GM19351 (cell line): Measurements from ENCODE around the gene DPYD.

Experiments
- ATAC-seq: cut with Tn5 transposase; IDR thresholded peaks from one replicate; pipeline ENCODE4 v1.9.1; 2021; ENCODE audit warnings: mild to moderate bottlenecking, moderate library complexity; ENCODE audit not compliant: unreplicated experiment

Gene DPYD

DNA sequence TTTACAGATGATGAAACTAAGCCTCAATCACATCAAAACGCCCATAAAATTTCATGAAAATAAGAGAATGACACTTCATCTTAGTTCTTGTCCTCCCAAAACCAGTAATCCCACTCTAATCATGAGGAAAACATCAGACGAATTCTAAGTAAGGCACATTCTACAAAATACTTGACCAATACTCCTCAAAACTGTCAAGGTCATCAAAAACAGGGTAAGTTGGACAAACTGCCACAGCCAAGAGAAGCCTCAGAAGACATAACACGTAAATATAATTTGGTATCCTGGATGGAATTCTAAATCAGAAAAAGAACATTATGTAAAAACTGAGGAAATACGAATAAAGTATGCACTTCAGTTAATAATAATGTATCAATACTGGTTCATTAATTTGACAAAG lies 128.2 kb downstream of the DPYD start:
- ATAC-seq, result no peak

GRCh38 chr1:97791251-97791650 lies 129.6 kb downstream of the DPYD start:
- ATAC-seq, result peak; percentile 94

- no peak for ATAC-seq
Measured at GRCh38 chr1:97787231-97787630, 133.6 kb downstream of the DPYD start.

DNA sequence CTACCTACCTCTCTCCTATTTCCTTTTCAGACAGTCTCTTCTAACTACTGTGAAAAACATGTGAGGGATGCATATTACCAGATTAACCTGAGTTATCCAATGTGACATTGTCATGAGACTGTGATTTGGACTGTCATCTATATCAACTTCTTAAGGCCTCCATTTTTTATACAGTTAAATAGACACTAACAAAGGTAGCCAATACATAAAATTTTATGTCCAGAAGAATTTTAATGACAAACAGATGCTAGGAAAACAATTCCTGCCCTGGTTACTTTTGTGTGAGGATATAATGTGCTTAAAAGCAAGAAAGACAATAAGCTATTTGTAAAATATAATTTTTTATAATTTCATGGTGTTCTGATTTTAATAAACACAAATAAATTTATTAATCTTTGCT lies 136.2 kb downstream of the DPYD start:
- no peak for ATAC-seq

DNA sequence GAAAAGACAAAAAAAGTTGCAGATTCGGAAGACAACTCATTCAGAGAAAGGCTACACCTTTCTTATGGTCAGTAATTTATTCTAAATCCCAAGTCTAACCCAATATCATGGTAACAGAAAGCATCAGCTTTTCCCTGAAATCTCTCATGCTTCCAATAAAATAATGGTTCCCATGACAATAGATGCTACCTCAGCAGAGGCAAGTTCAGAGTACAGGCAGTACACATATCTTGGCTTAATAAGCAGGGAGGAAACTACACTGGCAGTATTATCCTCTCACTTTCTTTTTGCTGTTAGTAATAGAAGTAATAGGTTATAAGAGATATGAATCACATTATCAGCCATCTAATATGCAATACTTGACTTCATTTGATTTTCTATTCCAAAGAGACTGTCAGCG lies 137.1 kb downstream of the DPYD start:
- no peak for ATAC-seq

DNA sequence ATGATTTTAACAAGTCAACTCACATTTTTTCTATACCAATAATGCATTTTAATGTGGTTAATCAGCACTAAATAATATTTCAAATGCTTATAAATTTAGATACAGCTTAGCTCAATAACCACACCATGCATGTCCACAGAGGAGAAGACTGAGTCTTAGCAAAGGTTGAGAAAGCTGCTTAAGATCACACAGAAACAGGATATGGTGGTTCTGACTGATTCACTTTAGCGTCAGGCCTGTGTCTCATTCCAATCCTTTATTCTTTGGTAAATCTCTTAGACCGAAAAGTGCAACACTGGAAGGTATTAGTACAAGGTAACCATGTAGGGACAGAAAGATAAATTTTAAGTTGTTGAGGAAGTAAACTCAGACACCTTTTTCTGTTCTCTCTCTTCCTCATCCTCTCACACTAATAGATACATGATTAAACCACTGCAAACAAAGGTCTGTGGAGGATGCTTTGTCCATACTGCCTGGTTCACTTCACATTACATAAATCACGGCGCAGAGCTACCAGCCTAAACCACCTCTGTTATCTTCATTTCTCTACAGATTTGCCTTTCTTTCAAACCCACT lies 139.0 kb downstream of the DPYD start:
- no peak for ATAC-seq

- ATAC-seq, result no peak
Measured at GRCh38 chr1:97780884-97781283, 139.9 kb downstream of the DPYD start.

DNA sequence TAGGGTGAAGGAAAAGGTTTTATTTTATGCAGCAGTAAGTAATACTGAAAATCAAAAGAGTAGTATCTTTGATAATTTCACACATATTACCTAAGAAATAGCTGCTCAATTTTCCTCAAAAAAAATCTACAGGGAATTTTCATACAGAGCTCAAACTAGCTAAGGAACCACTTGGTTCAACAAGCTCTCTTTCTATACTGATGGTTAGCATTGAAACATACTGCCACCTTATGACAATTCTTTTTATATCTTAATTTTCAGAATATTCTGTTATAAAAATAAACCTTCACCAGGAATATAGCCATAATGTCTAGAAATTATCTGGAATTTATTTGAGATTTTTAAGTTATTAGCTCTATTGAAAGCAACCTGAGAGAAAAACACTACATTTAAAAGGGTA lies 142.1 kb downstream of the DPYD start:
- no peak for ATAC-seq

GRCh38 chr1:97770376-97770775 lies 150.5 kb downstream of the DPYD start:
- no peak for ATAC-seq

DNA sequence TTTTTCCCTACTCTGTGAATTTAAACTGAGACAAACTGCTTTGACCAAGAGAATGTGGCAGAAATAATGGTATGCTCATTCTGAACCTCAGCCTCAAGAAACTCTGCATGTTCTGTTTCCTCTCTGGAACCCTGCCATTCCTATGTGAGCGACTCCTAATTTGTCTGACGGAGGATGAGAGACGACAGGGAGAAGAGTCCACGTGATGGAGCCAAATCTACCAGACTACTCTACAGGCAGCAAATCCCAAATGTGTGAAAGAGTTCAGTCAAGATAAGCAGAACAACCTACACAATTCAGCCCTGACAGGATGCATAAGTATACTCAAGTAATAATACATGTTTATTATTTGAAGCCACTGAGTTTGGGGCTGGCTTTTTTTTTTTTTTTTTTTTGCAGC lies 153.5 kb downstream of the DPYD start:
- ATAC-seq, result no peak

- ATAC-seq, result no peak
Measured at GRCh38 chr1:97764991-97765390, 155.8 kb downstream of the DPYD start.

- ATAC-seq, result no peak
Measured at GRCh38 chr1:97761637-97762036, 159.2 kb downstream of the DPYD start.

DNA sequence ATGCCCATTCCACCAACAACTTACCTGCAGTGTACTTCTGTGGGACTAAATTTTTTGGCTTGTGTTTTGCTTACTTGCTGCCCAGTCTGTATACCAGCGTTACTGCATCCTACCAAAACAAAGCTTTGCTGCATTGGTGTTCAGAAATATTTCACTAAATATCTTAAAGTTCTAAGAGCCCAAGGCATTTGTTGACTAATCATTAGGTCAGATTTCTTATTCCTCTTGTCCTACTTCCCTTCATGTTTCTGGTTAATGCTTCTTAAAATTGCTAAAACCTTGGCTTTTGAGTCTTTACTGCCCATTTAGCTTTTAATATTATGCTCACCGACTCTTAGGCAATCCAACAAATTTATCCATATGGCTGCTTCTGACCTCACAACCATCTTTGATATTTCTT lies 161.8 kb downstream of the DPYD start:
- ATAC-seq, result no peak

GRCh38 chr1:97758541-97759057 lies 162.2 kb downstream of the DPYD start:
- no peak for ATAC-seq

DNA sequence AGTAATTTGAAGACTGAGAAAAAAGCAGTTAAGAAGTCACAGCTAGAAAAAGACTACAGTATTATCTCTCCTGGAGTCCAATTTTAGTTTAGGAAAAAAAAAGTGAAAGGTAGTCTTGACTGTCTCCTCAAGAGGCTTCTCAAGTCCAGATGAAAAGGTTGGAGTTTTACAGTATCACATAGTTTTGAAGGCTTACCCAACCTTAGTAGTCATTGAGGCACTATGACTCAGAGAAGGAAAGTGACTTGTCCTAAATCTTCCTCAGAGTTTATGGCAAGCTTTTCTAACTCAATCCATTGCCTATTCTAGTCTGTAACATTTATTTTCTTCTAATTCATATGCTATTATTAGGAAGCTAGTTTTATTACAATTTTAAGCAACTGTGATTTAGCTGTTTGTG lies 174.9 kb downstream of the DPYD start:
- no peak for ATAC-seq

DNA sequence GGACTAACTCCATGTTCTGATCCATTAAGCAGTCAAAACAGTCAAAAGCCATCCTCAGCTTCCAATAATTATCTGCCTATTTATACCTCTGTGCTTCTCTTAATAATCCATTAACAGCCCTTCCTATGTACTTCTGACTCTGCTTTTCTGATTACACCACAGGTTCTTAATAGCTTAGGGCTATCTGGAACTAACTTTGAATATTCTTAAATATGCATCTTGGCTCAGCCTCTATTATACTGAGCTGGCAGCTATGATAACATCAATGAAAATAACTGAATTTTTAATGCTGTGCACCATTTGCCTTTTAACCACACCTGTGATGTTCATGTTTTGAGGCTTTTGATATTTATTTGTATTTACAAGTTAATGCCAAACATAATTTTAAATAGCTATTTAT lies 175.9 kb downstream of the DPYD start:
- no peak for ATAC-seq

DNA sequence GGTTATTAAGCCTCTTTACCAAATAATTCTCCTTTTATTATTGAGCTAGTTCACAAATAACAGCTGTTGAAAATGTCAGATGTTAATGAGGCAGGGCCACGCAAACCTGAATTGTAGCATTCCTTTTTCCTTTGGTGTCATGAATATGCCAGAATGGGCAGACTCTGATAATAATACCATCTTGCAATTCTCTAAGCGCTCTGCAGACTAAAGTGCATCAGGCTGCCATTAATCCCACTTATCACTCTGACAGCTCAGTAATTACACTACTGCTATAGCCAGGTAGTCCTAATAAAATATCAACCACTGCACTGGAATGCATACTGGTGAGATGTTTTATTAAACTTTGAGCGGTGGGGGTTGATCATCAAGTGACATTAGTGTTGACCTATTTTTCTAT lies 177.7 kb downstream of the DPYD start:
- ATAC-seq, result no peak

DNA sequence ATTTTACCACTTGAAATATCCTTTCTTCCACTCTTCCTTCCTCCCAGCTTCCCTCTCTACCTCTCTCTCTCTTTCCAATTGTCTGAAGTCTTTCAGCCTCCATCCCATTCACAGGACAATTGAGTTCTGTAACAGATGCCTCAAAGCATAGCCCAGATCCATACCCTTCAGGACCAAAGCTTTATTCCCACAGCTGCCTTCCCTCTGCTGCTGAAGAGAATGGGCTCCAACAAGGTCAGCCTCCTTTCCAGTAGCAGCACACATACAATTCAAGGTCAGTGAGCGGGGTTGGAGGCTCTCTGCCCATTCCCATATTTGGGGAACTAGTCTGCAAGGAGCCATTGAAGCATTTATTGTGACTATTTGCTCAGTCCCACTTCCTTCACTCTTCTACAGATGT lies 179.9 kb downstream of the DPYD start:
- ATAC-seq, result no peak

DNA sequence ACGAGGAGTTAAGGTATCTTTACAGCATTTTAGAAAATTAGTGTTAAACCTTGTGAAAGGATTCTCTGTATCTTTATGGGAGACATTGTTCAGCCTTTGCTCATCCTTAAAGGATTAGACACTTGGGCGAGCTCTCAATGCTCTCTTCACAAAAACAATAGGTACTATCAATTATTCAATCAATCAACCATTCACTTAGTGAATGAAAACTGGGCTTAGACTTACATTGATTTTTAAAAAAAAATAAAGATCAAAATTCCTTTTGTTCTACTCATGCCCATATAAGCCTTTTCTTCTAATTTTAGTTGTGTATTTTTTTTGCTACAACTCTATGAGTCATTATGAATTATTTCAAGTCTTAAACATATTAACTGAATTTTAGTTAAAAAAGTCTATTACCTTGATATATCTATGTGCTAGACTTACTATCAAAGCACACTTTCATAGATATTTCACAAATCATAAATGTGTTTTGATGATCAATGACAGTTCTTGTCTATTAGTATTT lies 181.2 kb downstream of the DPYD start:
- no peak for ATAC-seq

DNA sequence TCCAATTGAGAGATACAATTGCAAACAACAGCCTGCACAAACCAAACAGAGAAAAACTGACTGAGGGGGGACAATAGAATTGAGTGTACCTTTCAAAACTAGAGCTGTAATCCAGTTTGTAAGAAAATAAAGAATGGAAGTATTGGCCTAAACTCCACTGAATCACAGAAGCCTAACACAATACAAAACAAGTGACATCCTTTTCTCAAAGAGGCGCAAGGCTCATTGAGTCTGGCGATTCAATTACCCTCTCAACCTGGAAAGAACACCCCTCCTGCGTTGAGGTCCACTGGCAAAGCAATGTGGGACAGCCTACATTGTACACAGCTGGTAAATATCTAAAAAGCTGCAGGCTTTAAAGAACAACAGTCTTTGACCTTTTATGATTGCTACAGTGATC lies 182.6 kb downstream of the DPYD start:
- ATAC-seq, result no peak

GRCh38 chr1:97730271-97730670 lies 190.6 kb downstream of the DPYD start:
- ATAC-seq, result no peak

- no peak for ATAC-seq
Measured at GRCh38 chr1:97728436-97728835, 192.4 kb downstream of the DPYD start.

- ATAC-seq, result no peak
Measured at GRCh38 chr1:97727029-97727428, 193.8 kb downstream of the DPYD start.
